H9 (cell line): ENCODE results near the gene GRIFIN. TPM values are rescaled to one million over a fixed set of nuclear protein-coding genes. Genes with fewer than 3 reads are reported as not detected.

Source experiments
- DNase-seq: peaks from one replicate; pipeline ENCODE4 v3.0.0-alpha.2; 2017
- H2AFZ ChIP-seq: one replicate; pipeline ENCODE4 v1.6.1; 2013; ENCODE audit warnings: mild to moderate bottlenecking, low read length, control low read depth, moderate library complexity
- H2AK5ac ChIP-seq: 2 replicates; pipeline ENCODE4 v1.6.1; 2013; ENCODE audit warnings: low read length, control low read depth, mixed read lengths; ENCODE audit not compliant: insufficient read length
- H2BK120ac ChIP-seq: one replicate; pipeline ENCODE4 v1.6.1; 2013; ENCODE audit warnings: low read depth, mild to moderate bottlenecking, low read length, control low read depth, inconsistent platforms; ENCODE audit not compliant: poor library complexity, severe bottlenecking
- H2BK12ac ChIP-seq: 2 replicates; pipeline ENCODE4 v1.6.1; 2013; ENCODE audit warnings: low read length, control low read depth, mixed read lengths, low read depth; ENCODE audit not compliant: insufficient read length
- H2BK15ac ChIP-seq: 2 replicates; pipeline ENCODE4 v1.6.1; 2013; ENCODE audit warnings: low read depth, low read length, control low read depth
- H2BK20ac ChIP-seq: one replicate; pipeline ENCODE4 v1.6.1; 2013; ENCODE audit warnings: low read depth, mild to moderate bottlenecking, low read length, control low read depth, inconsistent platforms; ENCODE audit not compliant: poor library complexity, severe bottlenecking
- H2BK5ac ChIP-seq: 2 replicates; pipeline ENCODE4 v1.6.1; 2013; ENCODE audit warnings: low read length, control low read depth, mixed read lengths; ENCODE audit not compliant: insufficient read length
- H3K14ac ChIP-seq: 2 replicates; pipeline ENCODE4 v1.6.1; 2013; ENCODE audit warnings: low read length, control low read depth; ENCODE audit not compliant: insufficient read depth
- H3K18ac ChIP-seq: 2 replicates; pipeline ENCODE4 v1.6.1; 2013; ENCODE audit warnings: low read depth, mild to moderate bottlenecking, mixed read lengths, low read length, control low read depth; ENCODE audit not compliant: insufficient read length
- H3K23ac ChIP-seq: 2 replicates; pipeline ENCODE4 v1.6.1; 2013; ENCODE audit warnings: low read length, control low read depth, mixed read lengths, low read depth; ENCODE audit not compliant: insufficient read length
- H3K23me2 ChIP-seq: 2 replicates; pipeline ENCODE4 v1.6.1; 2013; ENCODE audit warnings: low read depth, mild to moderate bottlenecking, mixed read lengths, low read length, control low read depth; ENCODE audit not compliant: insufficient read length, poor library complexity, severe bottlenecking
- H3K27ac ChIP-seq: 2 replicates; pipeline ENCODE4 v1.5.1; 2013; ENCODE audit warnings: low read length, control low read depth, mixed read lengths, low read depth; ENCODE audit not compliant: insufficient read length
- H3K27me3 ChIP-seq: 2 replicates; pipeline ENCODE4 v1.6.1; 2013; ENCODE audit warnings: low read length, control low read depth, inconsistent platforms; ENCODE audit not compliant: insufficient read depth
- H3K4ac ChIP-seq: 2 replicates; pipeline ENCODE4 v1.6.1; 2013; ENCODE audit warnings: low read depth, mild to moderate bottlenecking, control low read depth, inconsistent platforms, low read length, moderate library complexity
- H3K4me1 ChIP-seq: 2 replicates; pipeline ENCODE4 v1.6.1; 2013; ENCODE audit warnings: low read length, control low read depth, inconsistent platforms; ENCODE audit not compliant: insufficient read depth
- H3K4me2 ChIP-seq: 2 replicates; pipeline ENCODE4 v1.6.1; 2013; ENCODE audit warnings: low read length, control low read depth, mixed read lengths; ENCODE audit not compliant: insufficient read length, insufficient read depth
- H3K56ac ChIP-seq: 2 replicates; pipeline ENCODE4 v1.6.1; 2013; ENCODE audit warnings: low read depth, mild to moderate bottlenecking, mixed read lengths, low read length, control low read depth; ENCODE audit not compliant: insufficient read length
- H3K79me1 ChIP-seq: 2 replicates; pipeline ENCODE4 v1.6.1; 2013; ENCODE audit warnings: low read depth, mild to moderate bottlenecking, moderate library complexity, low read length, control low read depth, inconsistent platforms; ENCODE audit not compliant: insufficient read depth, poor library complexity, severe bottlenecking
- H3K79me2 ChIP-seq: 2 replicates; pipeline ENCODE4 v1.6.1; 2013; ENCODE audit warnings: low read length, control low read depth, inconsistent platforms; ENCODE audit not compliant: insufficient read depth
- H3K9ac ChIP-seq: 2 replicates; pipeline ENCODE4 v1.6.1; 2013; ENCODE audit warnings: low read length, control low read depth, mixed read lengths; ENCODE audit not compliant: insufficient read length; ENCODE audit errors: extremely low read depth
- H3K9me3 ChIP-seq: one replicate; pipeline ENCODE4 v1.6.1; 2013; ENCODE audit warnings: low read depth, low read length, inconsistent platforms; ENCODE audit not compliant: control insufficient read depth
- H3T11ph ChIP-seq: one replicate; pipeline ENCODE4 v1.6.1; 2013; ENCODE audit warnings: mild to moderate bottlenecking, low read length, control low read depth, inconsistent platforms
- H4K20me1 ChIP-seq: one replicate; pipeline ENCODE4 v1.6.1; 2013; ENCODE audit not compliant: control insufficient read depth, insufficient read length, insufficient read depth
- H4K5ac ChIP-seq: 2 replicates; pipeline ENCODE4 v1.6.1; 2013; ENCODE audit warnings: low read depth, mild to moderate bottlenecking, mixed read lengths, low read length, control low read depth; ENCODE audit not compliant: insufficient read length
- H4K8ac ChIP-seq: replicated peaks from 2 replicates; pipeline ENCODE4 v1.6.1; 2013; ENCODE audit warnings: low read length, control low read depth, mixed read lengths, low read depth; ENCODE audit not compliant: insufficient read length
- H4K91ac ChIP-seq: 2 replicates; pipeline ENCODE4 v1.6.1; 2013; ENCODE audit warnings: low read depth, mild to moderate bottlenecking, moderate library complexity, mixed read lengths, low read length, control low read depth; ENCODE audit not compliant: insufficient read length
- H3K27ac Mint-ChIP-seq, 3 experiments: 2 replicates in 2 of 3; 3 replicates in 1 of 3; pipeline ENCODE4 v1.8.0; 2020 to 2021; ENCODE audit warnings: mixed read lengths in 3 of 3, mild to moderate bottlenecking in 1 of 3, moderate library complexity in 1 of 3
- H3K27me3 Mint-ChIP-seq: 2 replicates; pipeline ENCODE4 v1.8.0; 2021; ENCODE audit warnings: low read depth, mild to moderate bottlenecking, moderate library complexity, mixed read lengths
- H3K36me3 Mint-ChIP-seq, 3 experiments: 2 replicates in 2 of 3; 3 replicates in 1 of 3; pipeline ENCODE4 v1.8.0; 2020 to 2021; ENCODE audit warnings: low read depth in 3 of 3, mixed read lengths in 3 of 3; ENCODE audit not compliant: insufficient read depth in 1 of 3
- H3K4me1 Mint-ChIP-seq, 2 experiments: 2 replicates each; pipeline ENCODE4 v1.8.0; 2020; ENCODE audit warnings: mixed read lengths in 2 of 2
- H3K4me3 Mint-ChIP-seq, 2 experiments: 2 replicates in 1 of 2; 3 replicates in 1 of 2; pipeline ENCODE4 v1.8.0; 2020 to 2021; ENCODE audit warnings: mild to moderate bottlenecking in 2 of 2, mixed read lengths in 2 of 2, moderate library complexity in 1 of 2
- H3K9me3 Mint-ChIP-seq, 2 experiments: 2 replicates in 1 of 2; 3 replicates in 1 of 2; pipeline ENCODE4 v1.8.0; 2020; ENCODE audit warnings: mild to moderate bottlenecking in 2 of 2, mixed read lengths in 2 of 2, moderate library complexity in 1 of 2
- CTCF ChIP-seq: fragments of 200-600 bp; sonication (generic); conservative IDR thresholded peaks from 3 replicates; pipeline ENCODE4 v1.8.0; 2021; ENCODE audit warnings: antibody characterized with exemption, mild to moderate bottlenecking
- WGBS: extraction: QIAGEN DNeasy Blood & Tissue Kit; methylation state at CpG from one replicate; pipeline ENCODE4 v1.1.7; 2013; ENCODE audit warnings: missing lambda C conversion rate, low lambda C conversion rate, mixed read lengths; ENCODE audit not compliant: insufficient read length; ENCODE audit errors: extremely low coverage; 5-methylcytosine and 5-hydroxymethylcytosine counted together
- total RNA-seq: library from RNA; stranded (reverse); gene quantifications from 2 replicates; pipeline ENCODE4 v1.2.1, GENCODE V29; 2021

The GRIFIN gene
- total RNA-seq, 1 experiment from 2014 or later, result not detected

DNA sequence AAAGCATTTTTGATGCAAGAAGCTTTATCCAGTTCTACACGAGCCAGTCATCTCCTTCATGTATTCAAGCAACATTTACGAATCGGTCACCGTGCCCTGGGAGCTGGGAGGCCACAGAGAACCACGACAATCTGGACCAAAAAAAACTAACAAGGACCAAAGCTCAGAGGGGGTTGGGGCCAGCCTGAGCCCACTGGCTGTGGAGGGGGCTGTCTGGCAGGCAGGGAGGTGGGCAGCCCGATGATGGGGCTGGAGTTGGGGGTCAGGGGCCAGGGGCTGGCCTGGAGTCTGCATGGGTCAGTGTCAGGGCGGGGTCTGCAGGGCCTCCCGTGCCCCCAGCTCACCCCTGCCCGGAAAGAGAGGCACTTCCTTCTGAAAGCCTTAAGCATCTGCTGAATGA, 12.5 kb upstream of the GRIFIN start:
- Histone ChIP-seq H4K5ac (no peak overlapping the region), H3K23ac (no peak overlapping the region), H2BK15ac (no peak overlapping the region; the same call in 1 of the 2 replicates), H3K9me3 (no peaks in the 10 kb centered on the region), H3T11ph (no peak overlapping the region), H3K56ac (no peak overlapping the region), H3K27me3 (no peaks in the 10 kb centered on the region), H3K79me2 (no peaks in the 10 kb centered on the region), H4K91ac (no peak overlapping the region), H3K9ac (no peak overlapping the region), H3K23me2 (no peaks in the 10 kb centered on the region), H3K4ac (no peak overlapping the region), H2BK5ac (no peak overlapping the region), H2AFZ (no peak overlapping the region), H3K27ac (no peak overlapping the region), H4K20me1 (peaks cover 2% of the 10 kb centered on the region), H2BK12ac (no peak overlapping the region), H2BK120ac (no peak overlapping the region), H2AK5ac (no peak overlapping the region), H3K4me2 (no peak overlapping the region), H3K79me1 (no peaks in the 10 kb centered on the region), H2BK20ac (no peak overlapping the region), H4K8ac (no peak overlapping the region), H3K14ac (no peak overlapping the region; the same call in 1 of the 2 replicates), H3K4me1 (no peaks in the 10 kb centered on the region), H3K18ac (no peak overlapping the region)
- Mint-ChIP-seq H3K9me3 (peaks cover 3 to 13% of the 10 kb centered on the region in 2 experiments; a peak in 3 of 5 replicates), H3K27me3 (peaks cover 2% of the 10 kb centered on the region), H3K36me3 (no peaks in the 10 kb centered on the region; a peak in 2 of 7 replicates), H3K4me1 (peaks cover 4 to 11% of the 10 kb centered on the region in 2 experiments; a peak in 3 of 4 replicates), H3K27ac (no peak overlapping the region; a peak in 2 of 7 replicates), H3K4me3 (no peak overlapping the region)
- TF ChIP-seq CTCF, result no peak
- no CpG with 5 or more reads among the region's 9 CpGs for WGBS
- no peak for DNase-seq
